T-helper 17 cell (primary cell): ENCODE data around the gene IL25. TPM values are rescaled to one million over a fixed set of nuclear protein-coding genes. Genes with fewer than 3 reads are reported as not detected.
"Not testable (repeated sequence)": the region's sequence is repeated elsewhere in the genome, so short reads cannot be mapped to it uniquely, and the experiment has no call there.

ENCODE experiments used
- ATAC-seq: fragments of 150-1000 bp; cut with Tn5 transposase; 2 replicates; pipeline ENCODE4 v1.10.0; 2021; ENCODE audit warnings: mild to moderate bottlenecking, moderate library complexity
- DNase-seq, 3 donors: peaks; one replicate each; pipeline versions ENCODE4 v3.0.0 to v3.0.0-alpha.2; 2020 to 2021
- H3K9me3 ChIP-seq: one replicate; pipeline ENCODE4 v1.7.0; 2013; ENCODE audit warnings: low read length, mild to moderate bottlenecking; ENCODE audit not compliant: control insufficient read depth, poor library complexity, severe bottlenecking
- H3K27ac Mint-ChIP-seq: one replicate; pipeline ENCODE4 v1.8.0; 2022; ENCODE audit warnings: mild to moderate bottlenecking, moderate library complexity, mixed read lengths
- H3K27me3 Mint-ChIP-seq: one replicate; pipeline ENCODE4 v1.8.0; 2022; ENCODE audit warnings: mixed read lengths
- H3K36me3 Mint-ChIP-seq: one replicate; pipeline ENCODE4 v1.8.0; 2022; ENCODE audit warnings: low read depth, mixed read lengths
- H3K4me1 Mint-ChIP-seq: one replicate; pipeline ENCODE4 v1.8.0; 2022; ENCODE audit warnings: mild to moderate bottlenecking, mixed read lengths
- H3K4me3 Mint-ChIP-seq: one replicate; pipeline ENCODE4 v1.8.0; 2022; ENCODE audit warnings: mild to moderate bottlenecking, moderate library complexity, mixed read lengths
- total RNA-seq, 4 donors: library from RNA in 2 of 4; stranded (reverse) in 2 of 4; gene quantifications; one replicate each; pipeline ENCODE4 v1.2.3 and lab custom pipeline; 2022 to 2026

The IL25 gene
- total RNA-seq, 2 donors from 2014 or later: not detected

DNA sequence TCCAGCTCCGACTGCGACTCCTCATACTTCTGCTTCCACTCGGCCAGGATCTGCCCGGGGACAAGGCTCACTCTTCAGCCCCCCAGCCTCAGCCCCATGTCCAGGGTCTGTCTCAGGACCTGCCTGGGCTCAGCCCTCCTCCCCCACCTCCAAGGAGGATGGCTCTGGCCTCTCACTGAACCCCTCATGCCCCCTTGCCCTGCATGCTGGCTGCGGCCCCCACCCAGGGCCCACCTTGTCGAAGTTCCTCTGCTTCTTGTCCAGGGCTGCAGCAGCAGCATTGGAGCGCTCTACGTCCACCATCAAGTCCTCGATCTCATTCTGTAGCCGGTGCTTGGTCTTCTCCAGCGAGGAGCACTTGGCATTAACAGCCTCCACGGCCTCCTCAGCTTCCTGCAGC is 44.7 kb downstream of the IL25 start:
- not testable (repeated sequence) for H3K27ac Mint-ChIP-seq, H3K36me3 Mint-ChIP-seq, ATAC-seq, DNase-seq, H3K4me3 Mint-ChIP-seq, H3K4me1 Mint-ChIP-seq, H3K9me3 ChIP-seq
- H3K27me3 Mint-ChIP-seq: peaks cover 58% of the 10 kb centered on the region

DNA sequence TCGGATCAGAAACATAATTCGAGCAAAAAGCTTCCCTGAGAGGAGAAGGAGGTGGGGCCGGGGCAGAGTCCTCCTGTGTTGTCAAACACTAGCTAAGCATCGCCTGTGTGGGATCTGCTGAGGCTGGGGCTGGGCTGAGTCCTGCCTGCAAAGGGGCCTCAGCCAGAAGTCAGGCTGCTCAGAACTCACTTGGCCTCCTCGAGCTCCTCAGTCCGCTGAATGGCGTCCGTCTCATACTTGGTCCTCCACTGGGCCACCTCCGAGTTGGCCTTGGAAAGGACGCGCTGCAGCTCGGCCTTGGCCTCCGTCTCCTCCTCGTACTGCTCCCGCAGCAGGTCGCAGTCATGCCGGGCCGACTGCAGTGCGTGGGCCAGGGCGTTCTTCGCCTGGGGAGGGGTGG is 45.4 kb downstream of the IL25 start:
- Mint-ChIP-seq H3K27me3 (peaks cover 53% of the 10 kb centered on the region), H3K27ac (no peak overlapping the region), H3K4me3 (no peak overlapping the region), H3K36me3 (no peaks in the 10 kb centered on the region), H3K4me1 (peaks cover 3% of the 10 kb centered on the region)
- ATAC-seq (no peak), DNase-seq (no peak)
- H3K9me3 ChIP-seq: no peaks in the 10 kb centered on the region

DNA sequence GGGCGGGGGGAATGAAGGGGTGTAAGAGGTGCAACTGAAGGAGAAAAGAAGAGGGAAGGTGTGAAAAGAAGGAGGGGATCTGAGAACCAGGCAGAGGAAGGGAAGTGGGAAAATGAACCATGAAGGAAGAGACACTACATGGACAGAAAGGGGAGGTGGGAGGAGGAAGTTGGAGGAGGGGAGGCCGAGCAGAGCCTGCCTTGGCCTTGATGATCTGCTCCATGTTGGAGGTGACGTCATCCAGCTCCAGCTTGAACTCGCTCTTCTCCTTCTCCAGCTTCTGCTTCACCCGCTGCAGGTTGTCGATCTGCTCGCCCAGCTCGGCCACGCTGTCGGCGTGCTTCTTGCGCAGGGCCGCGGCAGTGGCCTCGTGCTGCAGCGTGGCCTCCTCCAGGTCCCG is 47.0 kb downstream of the IL25 start:
- not testable (repeated sequence) for H3K4me1 Mint-ChIP-seq, H3K36me3 Mint-ChIP-seq, ATAC-seq, H3K9me3 ChIP-seq, H3K27ac Mint-ChIP-seq, DNase-seq
- peak overlapping the region; percentile 43 for H3K4me3 Mint-ChIP-seq
- H3K27me3 Mint-ChIP-seq: peaks cover 45% of the 10 kb centered on the region

DNA sequence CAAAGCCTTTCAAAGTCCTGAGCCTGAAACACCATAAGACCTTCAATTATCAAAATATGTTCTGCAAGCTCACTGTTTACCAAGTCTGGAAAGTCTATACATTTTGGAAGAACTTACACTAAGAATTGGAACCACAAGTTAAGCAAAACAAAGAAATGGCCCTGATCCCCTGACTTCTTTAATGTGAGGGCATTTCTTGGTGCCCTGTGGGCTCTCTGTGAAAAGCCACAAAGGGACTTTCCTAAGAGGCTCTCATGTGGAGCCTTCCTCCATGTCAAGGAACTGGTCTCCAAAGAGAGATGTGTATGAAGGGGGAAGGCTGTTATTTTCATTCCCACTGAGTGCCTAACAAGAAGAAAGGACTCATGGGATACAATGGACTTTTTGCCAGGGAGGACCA is 49.0 kb downstream of the IL25 start:
- Mint-ChIP-seq H3K27ac (no peak overlapping the region), H3K4me3 (no peak overlapping the region), H3K27me3 (peaks cover 31% of the 10 kb centered on the region), H3K36me3 (peaks cover 2% of the 10 kb centered on the region), H3K4me1 (peaks cover 2% of the 10 kb centered on the region)
- H3K9me3 ChIP-seq: no peaks in the 10 kb centered on the region
- ATAC-seq (no peak), DNase-seq (no peak)

DNA sequence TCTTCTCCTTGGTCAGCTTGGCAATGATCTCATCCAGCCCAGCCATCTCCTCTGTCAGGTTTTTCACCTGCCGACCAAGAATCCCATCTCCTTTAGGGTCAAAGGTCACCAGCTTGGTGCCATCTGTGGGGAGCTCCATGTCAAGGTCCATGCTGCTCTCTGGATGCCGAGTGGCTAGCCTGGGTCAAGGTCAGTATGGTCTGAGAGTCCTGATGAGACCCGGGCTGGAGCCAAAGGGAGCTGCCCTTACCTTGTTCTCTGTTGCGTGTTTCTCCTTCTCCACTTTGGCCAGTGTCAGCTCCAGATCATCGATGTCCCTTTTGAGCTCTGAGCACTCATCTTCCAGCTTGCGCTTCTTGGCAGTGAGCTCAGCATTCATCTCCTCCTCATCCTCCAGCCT is 51.0 kb downstream of the IL25 start:
- H3K27ac Mint-ChIP-seq: no peak overlapping the region
- DNase-seq (no peak), ATAC-seq (no peak)
- no peaks in the 10 kb centered on the region for H3K9me3 ChIP-seq
- peaks cover 22% of the 10 kb centered on the region for H3K27me3 Mint-ChIP-seq
- peaks cover 2% of the 10 kb centered on the region for H3K36me3 Mint-ChIP-seq
- peaks cover 2% of the 10 kb centered on the region for H3K4me1 Mint-ChIP-seq
- no peak overlapping the region for H3K4me3 Mint-ChIP-seq

DNA sequence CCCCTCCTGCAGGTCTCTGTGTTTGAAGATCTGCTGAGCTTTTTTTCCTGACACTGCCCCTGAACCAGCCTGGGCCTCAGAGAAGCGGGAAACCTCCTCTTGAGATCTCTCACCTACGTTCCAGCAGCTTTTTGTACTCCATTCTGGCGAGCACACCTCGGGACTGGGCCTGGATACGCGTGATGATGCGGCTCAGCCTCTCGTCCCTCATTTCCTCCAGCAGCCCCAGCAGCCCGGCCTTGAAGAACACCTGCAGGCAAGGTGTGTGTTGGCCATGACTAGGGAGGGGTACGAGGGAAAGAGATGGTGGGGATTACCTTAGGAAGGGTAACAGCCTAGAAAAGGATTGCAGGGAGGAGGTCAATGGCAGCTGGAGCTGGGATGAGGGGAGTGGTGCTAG is 52.6 kb downstream of the IL25 start:
- Mint-ChIP-seq H3K4me1 (peaks cover 2% of the 10 kb centered on the region), H3K36me3 (peaks cover 2% of the 10 kb centered on the region), H3K27ac (no peak overlapping the region), H3K4me3 (no peak overlapping the region), H3K27me3 (peaks cover 13% of the 10 kb centered on the region)
- H3K9me3 ChIP-seq: no peaks in the 10 kb centered on the region
- DNase-seq (no peak), ATAC-seq (no peak)

DNA sequence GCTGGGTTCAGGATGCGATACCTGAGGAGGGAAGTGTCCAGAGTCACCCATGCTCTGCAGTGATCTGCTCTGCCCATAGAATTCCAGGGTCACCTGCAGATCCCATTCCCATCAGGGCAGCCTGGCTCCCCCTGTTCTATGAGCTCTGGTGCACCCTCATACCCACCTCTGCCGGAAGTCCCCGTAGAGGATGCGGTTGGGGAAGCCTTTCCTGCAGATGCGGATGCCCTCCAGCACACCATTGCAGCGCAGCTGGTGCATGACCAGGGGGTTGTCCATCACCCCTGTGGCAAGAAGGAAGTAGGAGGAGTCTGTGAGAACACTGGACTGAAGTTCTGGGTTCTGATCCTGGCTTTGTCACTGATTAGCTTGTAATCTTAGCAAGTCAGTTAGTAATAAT is 53.2 kb downstream of the IL25 start:
- not testable (repeated sequence) for H3K36me3 Mint-ChIP-seq, ATAC-seq, DNase-seq, H3K4me3 Mint-ChIP-seq, H3K9me3 ChIP-seq, H3K27ac Mint-ChIP-seq, H3K4me1 Mint-ChIP-seq
- H3K27me3 Mint-ChIP-seq: peaks cover 16% of the 10 kb centered on the region

Other genes starting within 250 kb of the IL25 start
- gene SLC7A8, start 189.1 kb upstream of the IL25 start, total RNA-seq: 1 to 10 TPM; 2.0 to 2.5 TPM
- under 1 TPM in 1 of 2 donors, not detected in 1; 0.89 TPM for gene RNF212B, start 134.9 kb upstream of the IL25 start, total RNA-seq
- 1 to 10 TPM; 4.6 to 5.7 TPM for gene HOMEZ, start 86.7 kb upstream of the IL25 start, total RNA-seq
- gene PPP1R3E, start 70.0 kb upstream of the IL25 start, total RNA-seq: 10 to 100 TPM; 30.6 to 33.8 TPM
- gene BCL2L2, start 66.0 kb upstream of the IL25 start, total RNA-seq: 1 to 10 TPM; 3.5 to 5.0 TPM
- gene PABPN1, start 51.4 kb upstream of the IL25 start, total RNA-seq: 100 to 1,000 TPM; 168 to 182 TPM
- gene SLC22A17, start 19.9 kb upstream of the IL25 start, total RNA-seq: 10 to 100 TPM in 1 of 2 donors, 1 to 10 TPM in 1; 3.7 to 10.5 TPM
- gene EFS, start 7.6 kb upstream of the IL25 start, total RNA-seq: not detected
- 10 to 100 TPM in 1 of 2 donors, 1 to 10 TPM in 1; 2.5 to 29.1 TPM for gene CMTM5, start 4.2 kb downstream of the IL25 start, total RNA-seq
- not detected for gene MYH6, start 35.5 kb downstream of the IL25 start, total RNA-seq
- not detected for gene MYH7, start 62.9 kb downstream of the IL25 start, total RNA-seq
- 100 to 1,000 TPM in 1 of 2 donors, 10 to 100 TPM in 1; 97.6 to 120 TPM for gene NGDN, start 96.9 kb downstream of the IL25 start, total RNA-seq
- gene ZFHX2, start 179.0 kb downstream of the IL25 start, total RNA-seq: under 1 TPM; 0.16 to 0.27 TPM
- gene THTPA, start 183.5 kb downstream of the IL25 start, total RNA-seq: 10 to 100 TPM in 1 of 2 donors, 1 to 10 TPM in 1; 10.0 to 13.6 TPM
- 100 to 1,000 TPM; 268 to 313 TPM for gene AP1G2, start 195.0 kb downstream of the IL25 start, total RNA-seq
- not detected for gene JPH4, start 206.0 kb downstream of the IL25 start, total RNA-seq